Measurements from ENCODE around the gene PPP3CA.
"Not testable (repeated sequence)": the region's sequence is repeated elsewhere in the genome, so short reads cannot be mapped to it uniquely, and the experiment has no call there.

The PPP3CA gene

DNA sequence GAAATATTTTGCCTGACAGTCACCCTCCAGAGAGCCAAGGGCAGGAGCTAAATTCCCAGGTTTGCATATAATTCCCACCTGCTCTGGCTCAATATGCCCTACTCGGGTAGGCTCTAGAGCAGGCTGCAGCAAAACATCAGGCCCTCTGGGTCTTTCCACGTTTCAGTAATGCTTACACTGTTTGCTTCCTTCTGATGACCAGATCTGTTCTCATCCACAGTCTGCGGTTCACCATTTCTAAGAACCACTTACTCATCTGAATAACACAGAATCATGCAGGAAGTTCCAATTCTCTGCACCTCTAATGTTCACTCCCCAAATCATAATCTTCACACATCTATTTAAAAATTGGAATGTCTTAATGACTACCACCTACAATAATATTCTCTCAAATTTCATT lies 141.4 kb downstream of the PPP3CA start:
- peak; percentile 99 to 100 for ATAC-seq

DNA sequence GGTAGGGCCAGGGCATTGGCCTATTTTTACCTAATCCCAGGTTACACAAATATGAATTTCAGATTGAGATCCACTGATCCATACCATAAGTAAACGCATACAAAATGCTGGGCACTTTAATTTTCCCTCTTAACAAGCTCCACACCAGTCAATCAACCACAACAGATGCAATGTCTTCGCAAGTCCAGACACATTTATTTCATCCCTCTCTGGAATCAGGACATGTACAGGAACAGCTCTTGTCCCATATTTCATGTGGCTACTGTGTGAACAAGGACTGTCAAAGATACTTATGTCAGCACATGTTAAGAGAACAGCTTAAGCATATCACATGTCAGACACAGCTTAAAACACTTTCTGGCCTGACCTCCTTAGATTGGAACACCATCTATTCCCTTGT lies 145.9 kb downstream of the PPP3CA start:
- ATAC-seq: no peak

DNA sequence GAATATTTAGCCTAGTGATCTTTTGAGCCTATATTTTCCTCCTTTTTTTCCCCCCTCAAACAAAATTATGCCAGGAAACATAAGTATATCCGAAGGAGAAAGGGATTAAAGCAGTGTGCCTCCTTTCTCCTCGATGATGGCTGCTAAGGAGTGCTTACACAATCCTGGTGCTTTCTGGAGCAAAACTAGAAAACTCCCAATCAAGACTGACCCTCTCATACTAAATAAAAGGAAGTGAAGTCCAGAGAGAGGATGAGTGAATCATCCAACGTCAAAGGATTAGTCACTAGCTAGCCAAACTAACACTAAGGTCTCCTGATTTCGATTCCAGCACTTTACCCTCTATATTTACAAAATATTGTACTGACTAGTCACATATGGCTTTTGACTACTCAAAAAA lies 146.8 kb downstream of the PPP3CA start:
- no peak for ATAC-seq

DNA sequence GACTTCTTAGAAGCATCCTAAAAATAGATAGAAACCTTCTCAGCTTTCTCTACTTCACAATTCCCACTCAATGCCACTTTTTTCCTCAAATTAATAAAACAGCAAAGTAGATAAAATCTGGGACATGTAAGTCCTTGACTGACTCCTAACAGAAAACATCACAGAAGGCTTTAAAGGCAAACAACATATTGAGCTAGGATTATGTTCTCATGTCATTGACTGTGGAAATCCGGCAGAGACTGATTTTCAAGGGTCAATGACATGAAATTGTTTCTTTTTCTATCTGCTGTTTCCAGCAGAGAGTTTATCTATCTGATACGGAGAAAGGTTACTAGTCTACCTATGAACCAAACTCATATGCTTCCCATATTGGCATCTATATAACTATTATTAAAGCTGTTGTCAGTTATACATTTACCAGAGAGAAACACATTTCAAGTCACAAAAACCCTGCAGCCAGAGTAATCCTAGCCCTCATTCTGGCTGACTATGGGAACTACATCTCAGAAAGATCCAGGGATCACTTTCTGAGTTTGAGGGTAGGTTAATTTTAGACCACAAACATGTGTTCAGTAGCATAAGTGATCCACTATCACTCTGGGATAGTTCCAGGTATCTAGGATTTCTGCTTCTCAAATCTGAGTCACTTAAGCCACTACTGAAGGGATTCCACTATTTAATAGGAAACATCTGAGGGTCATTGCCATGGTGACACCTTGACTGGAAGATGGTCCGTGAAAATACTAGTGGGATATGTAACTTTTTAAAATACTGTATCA lies 147.6 kb downstream of the PPP3CA start:
- no peak for ATAC-seq

DNA sequence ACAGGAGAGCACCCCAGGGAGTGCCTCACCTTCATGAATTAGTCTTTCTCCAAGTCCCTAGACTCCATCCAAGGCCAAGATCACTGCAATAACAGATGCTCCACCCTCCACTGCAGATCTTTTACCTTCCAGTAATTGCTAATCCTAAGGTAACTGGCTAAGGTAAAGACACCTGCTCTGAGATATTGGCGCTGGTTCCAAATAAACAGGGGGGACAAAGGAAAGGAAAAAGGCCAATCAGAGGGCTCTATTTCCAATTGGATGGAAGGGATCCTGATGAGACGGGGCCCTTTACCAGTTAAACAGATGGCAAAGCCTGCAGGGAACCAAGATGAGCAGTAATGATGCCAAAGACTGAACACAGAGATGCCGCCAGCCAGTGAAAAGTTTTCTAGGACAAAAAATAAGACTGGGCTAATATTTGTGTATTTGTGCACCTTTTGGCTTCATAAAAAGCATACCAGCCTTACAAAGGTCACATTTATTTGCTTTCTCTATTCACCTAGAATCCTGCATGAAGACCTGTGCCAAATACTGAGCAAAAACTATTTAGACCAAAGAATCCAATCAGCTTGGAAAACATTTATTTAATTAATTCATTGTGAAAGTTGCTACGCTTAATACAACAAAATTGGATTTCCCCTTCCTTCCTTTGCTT lies 148.5 kb downstream of the PPP3CA start:
- no peak for ATAC-seq

DNA sequence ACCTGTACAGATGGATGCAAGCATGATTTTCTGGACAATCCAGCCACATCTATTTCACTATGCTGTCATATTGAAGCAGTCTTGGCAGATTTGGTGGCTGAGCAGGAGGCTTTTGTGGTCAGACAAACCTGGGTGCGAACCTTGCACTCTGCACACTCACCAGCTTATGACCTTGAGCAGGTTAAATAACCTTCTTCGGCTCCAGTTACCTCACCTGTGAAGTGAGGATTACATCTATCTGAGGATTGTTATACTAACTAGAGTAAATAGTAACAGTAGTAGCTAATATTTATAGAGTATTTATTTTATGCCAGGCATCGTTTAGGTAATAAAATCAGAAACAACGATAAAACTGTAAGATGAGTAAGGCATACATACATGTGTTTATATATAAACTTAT lies 150.0 kb downstream of the PPP3CA start:
- no peak for ATAC-seq

DNA sequence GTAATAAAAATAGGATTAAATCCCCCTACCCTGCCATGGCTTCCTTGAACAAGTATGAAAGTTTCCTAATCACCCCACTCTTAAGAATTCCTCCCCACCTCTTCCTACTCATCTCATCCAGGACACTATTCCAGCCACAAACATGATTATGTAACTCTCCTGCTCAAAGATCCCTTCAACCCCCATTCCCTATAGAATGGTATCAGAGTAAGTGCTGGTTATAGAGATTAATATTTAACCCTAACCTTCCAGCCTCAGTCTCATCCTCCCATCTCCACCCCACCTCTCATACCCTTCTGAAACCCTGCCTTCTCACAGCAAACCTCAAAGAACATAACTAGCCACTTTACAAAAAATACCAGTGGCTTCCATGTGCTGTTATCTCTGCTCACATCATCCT lies 155.1 kb downstream of the PPP3CA start:
- ATAC-seq: no peak

DNA sequence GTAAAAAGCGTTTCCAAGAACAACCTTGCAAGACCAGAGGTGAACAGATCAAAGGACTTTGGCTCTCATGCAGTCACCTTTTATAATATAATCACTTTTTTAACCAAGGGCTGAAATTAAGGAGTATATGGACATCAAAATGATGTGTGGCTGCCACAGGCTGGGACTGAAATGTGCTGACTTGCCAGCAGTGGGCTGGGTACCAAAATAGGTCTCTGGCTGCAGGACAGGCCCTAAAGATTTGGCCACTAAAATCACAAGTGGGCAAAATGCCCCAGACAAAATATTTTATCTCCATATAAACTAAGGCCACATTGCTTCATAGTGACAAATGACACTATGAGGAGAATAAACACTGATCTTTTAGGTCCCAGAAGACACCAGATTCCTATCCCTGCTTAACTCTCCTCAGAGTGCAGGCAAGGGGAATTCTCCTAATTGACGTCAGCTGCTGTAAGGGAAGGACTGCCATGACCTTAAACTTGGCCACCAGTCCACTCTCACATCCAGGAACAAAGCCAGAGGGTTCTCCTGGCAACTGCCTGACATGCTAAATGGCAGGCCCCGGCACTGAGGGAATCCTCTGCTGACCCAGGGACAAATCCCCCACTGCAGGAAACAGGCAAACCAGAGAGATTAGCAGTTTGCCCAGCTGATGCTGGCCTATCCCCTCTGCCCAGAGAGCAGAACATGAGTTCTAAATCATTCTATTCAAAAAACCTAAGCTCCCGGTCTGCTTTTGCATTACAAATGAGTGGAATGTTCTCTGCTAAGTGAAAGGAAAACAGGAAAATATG lies 155.8 kb downstream of the PPP3CA start:
- ATAC-seq: no peak

DNA sequence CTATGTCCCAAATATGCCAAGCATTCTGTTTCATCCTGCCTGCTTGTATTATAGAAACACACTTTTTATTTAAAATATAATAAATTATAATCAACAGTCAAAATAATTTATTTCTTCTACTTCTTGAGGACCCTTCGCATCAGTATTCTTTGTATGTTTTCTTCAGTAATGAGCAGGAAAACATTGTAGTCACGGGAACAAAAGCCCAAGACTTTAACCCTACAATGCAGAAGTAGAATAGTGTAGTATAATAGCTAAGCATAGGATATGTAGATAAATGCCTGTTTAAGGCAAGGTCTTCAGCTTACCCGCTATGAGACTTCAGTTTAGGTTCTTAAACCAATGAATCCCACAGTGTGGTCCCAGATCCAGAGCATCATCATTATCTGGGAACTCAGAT lies 156.6 kb downstream of the PPP3CA start:
- no peak for ATAC-seq

DNA sequence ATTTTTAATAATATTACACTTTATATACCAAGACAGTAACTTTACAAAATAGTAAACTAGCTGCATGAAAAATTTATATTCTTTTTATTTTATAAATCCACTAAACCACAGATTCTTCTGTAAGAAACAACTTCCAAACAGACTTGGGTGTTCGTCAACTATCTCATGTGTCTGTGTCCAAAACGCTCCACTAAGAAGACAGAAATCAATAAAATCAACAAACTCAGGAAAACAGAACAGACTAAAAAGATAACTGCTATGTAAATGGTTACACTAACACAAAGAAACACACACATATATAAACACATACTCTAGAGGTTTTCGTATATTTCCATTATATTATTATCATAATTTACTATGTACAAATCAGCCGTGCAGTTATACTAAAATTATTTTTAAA lies 158.4 kb downstream of the PPP3CA start:
- ATAC-seq: no peak

DNA sequence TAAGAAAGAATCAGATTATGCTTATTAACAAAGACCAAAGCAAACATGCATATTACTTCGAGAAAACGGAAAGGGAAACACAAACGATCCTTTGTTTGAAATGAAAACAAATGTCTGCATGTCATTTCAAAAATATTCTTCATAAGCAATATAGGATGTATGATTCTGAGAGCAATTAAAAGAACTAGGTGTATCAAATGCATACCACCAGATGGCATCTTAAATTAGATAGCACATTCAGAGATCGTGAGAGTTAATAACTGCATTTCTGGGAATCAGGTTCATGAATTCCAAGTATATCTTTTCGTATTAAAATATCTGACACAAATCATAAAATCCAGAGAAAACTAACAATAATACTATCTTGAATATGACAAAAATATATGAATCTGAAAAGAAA lies 159.5 kb downstream of the PPP3CA start:
- no peak for ATAC-seq

DNA sequence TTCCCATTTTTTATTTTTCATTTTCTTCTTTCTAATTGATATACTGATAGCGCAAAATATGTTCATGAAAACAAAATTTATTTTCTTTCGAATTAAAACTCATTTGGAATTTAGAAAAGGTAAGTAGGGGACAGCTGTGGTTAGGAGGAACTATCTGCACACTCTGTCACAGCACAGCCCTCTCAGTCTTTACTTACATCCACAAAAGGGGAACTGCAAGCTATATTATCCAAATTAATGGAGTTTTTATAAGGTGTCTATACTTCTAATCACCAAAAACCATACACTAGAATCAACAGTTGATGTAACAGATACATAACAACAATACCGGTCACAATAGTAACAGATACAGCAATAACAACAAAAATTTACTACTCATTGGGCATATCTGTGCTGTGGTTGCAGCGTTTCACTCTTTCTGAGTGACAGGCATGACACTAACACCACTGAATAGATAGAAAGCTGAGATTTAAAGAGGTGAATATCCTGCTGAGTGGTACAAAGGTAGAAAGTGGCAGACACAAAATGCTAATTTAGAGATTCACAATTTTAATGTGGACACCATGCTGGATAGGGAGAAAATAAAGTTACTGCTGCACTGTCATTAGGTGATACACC lies 160.7 kb downstream of the PPP3CA start:
- ATAC-seq: peak in 1 of 2 donors; percentile 27

DNA sequence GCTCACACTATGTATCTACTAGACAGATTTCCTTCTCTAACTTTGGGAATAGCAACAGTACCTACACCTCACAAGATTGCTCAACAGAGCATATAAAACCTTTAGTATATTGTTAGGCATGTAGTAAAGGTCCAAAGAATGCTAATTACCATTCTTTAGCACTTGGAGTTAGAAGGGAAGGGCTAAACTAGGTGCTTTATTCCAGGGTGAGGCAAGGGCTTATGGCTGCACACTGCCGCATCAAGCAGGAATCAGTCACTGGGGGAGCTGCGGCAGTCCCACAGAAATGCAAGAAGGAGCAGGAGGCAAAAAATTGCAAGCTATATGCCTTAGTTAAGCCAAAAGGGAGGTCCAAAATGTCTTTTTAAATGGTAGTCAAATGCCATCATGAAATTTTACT lies 162.7 kb downstream of the PPP3CA start:
- ATAC-seq: no peak

DNA sequence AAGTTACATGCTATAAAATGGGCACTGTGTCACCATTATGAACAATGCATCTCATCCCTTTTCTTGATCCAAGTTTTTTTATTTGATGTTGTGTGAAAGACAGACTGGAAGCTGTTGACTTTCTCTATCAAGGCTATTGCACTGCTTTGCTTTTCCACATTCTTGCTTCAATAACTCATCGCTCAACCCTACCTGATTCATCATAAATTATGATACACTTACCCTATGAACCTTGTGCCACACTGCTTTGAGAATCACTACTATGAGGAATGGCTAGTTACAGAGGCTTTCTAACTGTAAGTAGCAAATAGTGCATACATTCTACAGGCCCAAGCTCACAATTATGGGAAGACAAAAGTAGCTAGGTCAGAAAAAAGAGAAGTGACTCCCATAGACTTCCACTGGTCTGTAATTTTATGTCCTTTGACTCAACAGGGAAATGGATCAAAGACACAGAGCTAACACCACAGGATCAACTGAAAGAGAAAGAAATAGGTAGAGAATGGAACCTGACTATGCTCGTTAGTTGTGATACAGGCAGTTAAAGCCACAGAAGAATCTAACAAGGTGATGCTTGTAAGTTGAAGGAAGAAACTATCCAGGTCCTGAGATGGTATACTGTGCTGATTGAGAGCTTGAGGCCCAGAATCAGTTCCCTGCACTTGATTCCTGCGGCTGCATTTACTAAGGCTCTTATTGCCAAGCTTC lies 163.5 kb downstream of the PPP3CA start:
- no peak for ATAC-seq

DNA sequence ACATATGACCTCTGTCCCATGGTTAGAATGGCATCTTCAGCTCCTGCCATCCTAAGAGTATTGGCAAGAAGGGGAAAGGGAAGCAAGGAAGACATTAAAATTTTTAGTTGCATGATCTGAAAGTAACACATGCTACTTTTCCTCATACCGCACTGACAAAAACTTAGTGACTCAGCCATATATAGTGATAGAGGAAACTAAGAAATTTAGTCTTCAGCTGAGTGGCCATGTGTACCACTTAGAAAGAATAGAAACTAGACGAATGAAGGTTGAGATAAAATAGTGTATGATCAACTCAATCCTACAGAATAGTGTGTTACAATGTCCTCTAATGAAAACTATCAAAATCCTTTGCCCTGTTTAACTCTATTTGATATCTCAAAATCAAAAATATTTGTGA lies 164.1 kb downstream of the PPP3CA start:
- ATAC-seq: no peak

DNA sequence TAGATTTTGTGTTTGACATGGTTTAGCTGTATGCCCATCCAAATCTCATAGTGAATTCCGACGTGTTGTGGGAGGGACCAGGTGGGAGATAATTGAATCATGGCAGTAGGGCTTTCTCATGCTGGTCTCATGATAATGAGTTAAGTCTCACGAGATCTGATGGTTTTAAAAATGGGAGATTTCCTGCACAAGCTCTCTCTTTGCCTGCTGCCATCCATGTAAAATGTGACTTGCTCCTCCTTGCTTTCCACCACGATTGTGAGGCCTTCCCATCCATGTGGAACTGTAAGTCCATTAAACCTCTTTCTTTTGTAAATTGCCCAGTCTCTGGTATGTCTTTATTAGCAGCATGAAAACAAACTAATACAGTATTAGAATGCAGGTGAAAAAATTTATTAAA lies 164.6 kb downstream of the PPP3CA start:
- not testable (repeated sequence) for ATAC-seq

DNA sequence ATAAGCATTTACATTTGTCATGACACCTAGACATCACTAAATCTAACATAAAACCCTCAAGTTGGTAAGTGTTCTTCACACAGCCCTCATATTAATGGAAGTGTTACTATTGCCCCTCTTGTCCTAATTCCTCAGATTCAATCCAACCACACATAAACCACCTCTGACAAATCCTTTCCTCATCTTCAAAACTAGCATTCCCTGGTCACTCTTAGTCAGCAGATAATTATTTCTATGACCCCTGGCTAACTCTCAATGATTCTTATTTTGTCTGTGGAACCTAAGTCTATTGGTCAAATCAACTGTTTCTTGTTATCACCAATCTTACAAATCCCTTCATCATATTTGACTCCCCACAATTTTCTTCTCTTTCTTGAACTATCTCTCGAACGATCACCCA lies 168.6 kb downstream of the PPP3CA start:
- ATAC-seq: no peak

DNA sequence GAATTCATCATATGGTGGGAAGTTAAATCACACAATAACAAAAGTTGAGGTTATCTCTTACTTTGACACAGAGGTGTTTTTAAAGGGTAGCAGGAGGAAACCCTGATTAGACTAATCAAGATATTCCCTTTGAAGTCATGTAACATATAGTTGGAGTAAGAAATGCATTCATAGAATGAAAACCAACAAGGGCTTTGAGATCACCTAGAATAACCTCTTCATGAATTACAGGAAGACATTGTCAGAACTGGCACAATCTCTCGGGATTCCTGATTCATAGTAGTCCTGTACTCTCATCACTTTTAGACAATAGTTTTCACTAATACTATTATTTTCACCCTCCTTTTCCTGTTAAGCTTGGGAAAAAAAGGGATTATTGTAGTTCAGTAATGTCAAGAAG lies 170.2 kb downstream of the PPP3CA start:
- no peak for ATAC-seq

DNA sequence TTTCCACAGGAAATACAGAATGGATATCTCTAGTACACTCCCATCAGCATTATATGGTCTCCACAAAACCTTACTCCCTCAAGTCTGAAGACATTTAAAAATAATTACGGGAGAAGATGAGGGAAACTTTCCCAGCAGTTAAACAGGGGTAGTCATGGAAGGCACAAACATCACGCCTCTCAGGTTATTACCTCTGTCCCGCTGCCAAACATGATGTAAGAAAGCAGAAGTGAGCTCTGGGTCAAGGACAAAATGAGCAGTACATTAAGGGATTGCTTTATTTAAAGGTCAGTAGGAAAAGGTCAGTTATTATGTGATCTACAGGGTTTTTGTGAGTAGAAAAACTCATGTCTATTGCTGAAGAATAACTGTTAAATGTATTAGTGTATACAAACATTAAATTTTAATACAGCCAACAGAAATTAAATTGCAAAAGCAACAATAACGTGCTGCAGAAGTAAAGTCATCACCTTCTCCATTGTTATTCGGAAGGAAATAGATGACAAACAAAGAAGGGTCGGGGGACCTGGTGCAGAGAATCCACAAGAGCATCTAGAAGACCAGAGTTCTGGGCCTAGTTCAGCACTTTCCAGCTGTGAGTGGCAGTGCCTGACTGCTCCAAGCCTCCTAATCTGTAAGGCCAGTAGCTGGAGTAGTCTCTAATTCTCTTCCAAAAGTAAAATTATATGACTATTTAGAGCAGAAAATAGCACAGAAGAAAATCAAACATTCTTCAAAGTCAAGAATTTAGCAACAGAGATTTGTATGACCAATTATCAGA lies 171.2 kb downstream of the PPP3CA start:
- no peak for ATAC-seq

DNA sequence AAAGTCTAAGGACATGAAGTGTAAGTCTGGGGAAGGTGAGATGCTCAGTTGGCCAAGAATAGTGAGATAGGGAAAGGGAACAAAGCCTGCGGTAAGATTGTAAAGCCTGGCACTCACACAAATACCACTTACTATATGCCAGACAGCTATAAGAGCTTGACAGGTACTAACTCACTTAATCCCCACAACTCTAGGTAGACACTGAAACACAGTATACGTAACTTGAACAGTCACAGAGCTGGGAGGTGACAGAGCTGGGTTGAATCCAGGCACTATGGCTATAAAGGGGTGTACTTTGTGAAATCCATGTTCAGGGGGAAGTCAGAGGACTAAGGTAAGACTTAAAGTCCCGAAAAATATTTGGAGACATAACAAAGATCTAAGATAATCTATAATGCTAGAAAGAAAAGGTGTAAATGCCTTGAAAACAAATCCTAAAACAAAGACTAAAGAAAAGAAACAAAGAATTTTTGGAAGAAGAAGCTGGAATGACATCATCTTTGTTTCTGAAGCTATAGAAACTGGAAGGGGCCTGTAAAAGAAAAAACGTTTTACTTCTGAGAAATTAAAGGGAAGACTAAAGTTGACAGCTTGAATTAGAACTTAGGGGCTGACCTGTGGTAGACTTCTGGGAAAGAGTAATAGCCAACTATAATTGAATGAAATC lies 172.5 kb downstream of the PPP3CA start:
- ATAC-seq: no peak

DNA sequence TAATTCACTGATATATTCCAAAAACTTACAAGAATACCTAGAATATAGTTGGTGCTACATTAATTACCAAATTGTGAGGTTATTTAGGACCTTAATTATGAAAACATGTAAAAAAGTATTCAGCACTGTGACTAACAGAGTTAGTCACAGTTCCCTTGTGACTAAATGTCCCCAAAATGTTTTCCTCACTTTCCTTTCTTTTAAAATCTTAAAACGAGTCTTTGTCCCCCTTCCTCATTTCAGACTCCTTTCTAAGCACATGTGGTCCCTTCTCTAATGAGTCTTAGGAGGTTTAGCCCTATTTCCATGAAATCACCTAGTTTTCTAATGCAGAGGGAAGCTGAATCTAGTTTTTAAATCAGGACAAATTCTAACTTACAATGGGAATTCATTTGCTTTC lies 175.0 kb downstream of the PPP3CA start:
- no peak for ATAC-seq

Data from activated CD4-positive, CD25-positive, alpha-beta regulatory T cell treated with anti-CD3 and anti-CD28 coated beads, Interleukin-2, amount 50 U/mL, for 24 hours (primary cell).